ENCODE measurements around the gene RHOV. TPM values are rescaled to one million over a fixed set of nuclear protein-coding genes. Genes with fewer than 3 reads are reported as not detected.

Gene RHOV
- polyA plus RNA-seq, 1 donor from 2014 or later = 2.8 TPM

DNA sequence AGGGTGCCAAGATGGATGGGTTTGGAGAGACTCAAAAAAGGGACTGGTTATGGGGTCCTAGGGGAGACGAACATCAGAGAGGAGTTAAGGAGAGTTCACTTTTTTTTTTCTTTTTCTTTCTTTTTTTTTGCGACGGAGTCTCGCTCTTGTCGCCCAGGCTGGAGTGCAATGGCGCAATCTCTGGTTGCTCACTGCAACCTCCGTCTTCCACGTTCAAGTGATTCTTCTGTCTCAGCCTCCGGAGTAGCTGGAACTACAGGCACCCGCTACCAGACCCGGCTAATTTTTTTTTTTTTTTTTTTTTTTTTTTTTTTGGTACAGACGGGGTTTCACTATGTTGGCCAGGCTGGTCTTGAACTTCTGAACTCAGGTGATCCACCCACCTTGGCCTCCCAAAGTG lies 29.0 kb downstream of the RHOV start:
- Histone ChIP-seq H3K4me3 (ENCODE audit: low read length) (peak overlapping the region; percentile 62), H3K79me2 (replicated peaks; ENCODE audit: insufficient read depth, low read length) (no peaks in the 10 kb centered on the region), H3K27ac (ENCODE audit: low read length) (no peak overlapping the region), H4K20me1 (ENCODE audit: insufficient read depth) (no peaks in the 10 kb centered on the region), H3F3A (ENCODE audit: insufficient read depth, low read length, poor library complexity, severe bottlenecking) (no peaks in the 10 kb centered on the region), H2AFZ (ENCODE audit: low read depth, low read length) (no peak overlapping the region), H3K9ac (ENCODE audit: low read length) (no peak overlapping the region), H3K36me3 (ENCODE audit: insufficient read depth, low read length) (no peaks in the 10 kb centered on the region), H3K27me3 (ENCODE audit: insufficient read depth, low read depth, low read length) (peaks cover 60% of the 10 kb centered on the region), H3K9me3 (ENCODE audit: low read length) (no peaks in the 10 kb centered on the region), H3K9me2 (ENCODE audit: insufficient read depth, low read length) (no peaks in the 10 kb centered on the region), H3K4me2 (ENCODE audit: low read length) (no peak overlapping the region)
- TF ChIP-seq CTCF (IDR thresholded peaks at IDR 0.05; ENCODE audit: poor library complexity, severe bottlenecking) (no peak), SMC3 (conservative IDR thresholded peaks at IDR 0.05; ENCODE audit: poor library complexity) (no peak), TAF1 (IDR thresholded peaks at IDR 0.05; ENCODE audit: low read depth) (no peak), MXI1 (conservative IDR thresholded peaks at IDR 0.05; ENCODE audit: poor library complexity, severe bottlenecking) (no peak), EP300 (conservative IDR thresholded peaks at IDR 0.05; ENCODE audit: poor library complexity, severe bottlenecking) (no peak), RAD21 (conservative IDR thresholded peaks at IDR 0.05) (no peak), REST (IDR thresholded peaks at IDR 0.05; ENCODE audit: borderline replicate concordance) (no peak), POLR2AphosphoS5 (IDR thresholded peaks at IDR 0.05) (no peak), EZH2 (IDR thresholded peaks at IDR 0.05; ENCODE audit: borderline replicate concordance, insufficient read depth, low read length, poor library complexity, severe bottlenecking) (no peak)

DNA sequence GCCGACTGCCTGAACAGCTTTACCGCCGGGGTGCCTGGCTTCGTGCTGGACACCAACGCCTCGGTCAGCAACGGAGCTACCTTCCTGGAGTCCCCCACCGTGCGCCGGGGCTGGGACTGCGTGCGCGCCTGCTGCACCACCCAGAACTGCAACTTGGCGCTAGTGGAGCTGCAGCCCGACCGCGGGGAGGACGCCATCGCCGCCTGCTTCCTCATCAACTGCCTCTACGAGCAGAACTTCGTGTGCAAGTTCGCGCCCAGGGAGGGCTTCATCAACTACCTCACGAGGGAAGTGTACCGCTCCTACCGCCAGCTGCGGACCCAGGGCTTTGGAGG lies 29.4 kb downstream of the RHOV start:
- no peak overlapping the region for H3K9ac ChIP-seq (ENCODE audit: low read length)
- no peaks in the 10 kb centered on the region for H3F3A ChIP-seq (ENCODE audit: insufficient read depth, low read length, poor library complexity, severe bottlenecking)
- no peak overlapping the region for H3K27ac ChIP-seq (ENCODE audit: low read length)
- H3K4me3 ChIP-seq (ENCODE audit: low read length) = peak overlapping the region; percentile 62
- no peaks in the 10 kb centered on the region for H3K9me2 ChIP-seq (ENCODE audit: insufficient read depth, low read length)
- H3K36me3 ChIP-seq (ENCODE audit: insufficient read depth, low read length) = no peaks in the 10 kb centered on the region
- no peaks in the 10 kb centered on the region for H3K79me2 ChIP-seq (replicated peaks; ENCODE audit: insufficient read depth, low read length)
- no peaks in the 10 kb centered on the region for H4K20me1 ChIP-seq (ENCODE audit: insufficient read depth)
- no peaks in the 10 kb centered on the region for H3K9me3 ChIP-seq (ENCODE audit: low read length)
- H3K27me3 ChIP-seq (ENCODE audit: insufficient read depth, low read depth, low read length) = peaks cover 60% of the 10 kb centered on the region
- H2AFZ ChIP-seq (ENCODE audit: low read depth, low read length) = no peak overlapping the region
- no peak overlapping the region for H3K4me2 ChIP-seq (ENCODE audit: low read length)
- TF ChIP-seq EP300 (conservative IDR thresholded peaks at IDR 0.05; ENCODE audit: poor library complexity, severe bottlenecking) (no peak), RAD21 (conservative IDR thresholded peaks at IDR 0.05) (no peak), POLR2AphosphoS5 (IDR thresholded peaks at IDR 0.05) (no peak), EZH2 (IDR thresholded peaks at IDR 0.05; ENCODE audit: borderline replicate concordance, insufficient read depth, low read length, poor library complexity, severe bottlenecking) (peak; percentile 45), SMC3 (conservative IDR thresholded peaks at IDR 0.05; ENCODE audit: poor library complexity) (no peak), TAF1 (IDR thresholded peaks at IDR 0.05; ENCODE audit: low read depth) (no peak), CTCF (IDR thresholded peaks at IDR 0.05; ENCODE audit: poor library complexity, severe bottlenecking) (no peak), MXI1 (conservative IDR thresholded peaks at IDR 0.05; ENCODE audit: poor library complexity, severe bottlenecking) (no peak)
